GM19397 (cell line): Measurements from ENCODE around the gene TOP1.
"Not testable (repeated sequence)": the region's sequence is repeated elsewhere in the genome, so short reads cannot be mapped to it uniquely, and the experiment has no call there.

Experiments
- ATAC-seq: cut with Tn5 transposase; IDR thresholded peaks from one replicate; pipeline ENCODE4 v1.9.1; 2021; ENCODE audit warnings: mild to moderate bottlenecking, moderate library complexity; ENCODE audit not compliant: unreplicated experiment

Gene TOP1

DNA sequence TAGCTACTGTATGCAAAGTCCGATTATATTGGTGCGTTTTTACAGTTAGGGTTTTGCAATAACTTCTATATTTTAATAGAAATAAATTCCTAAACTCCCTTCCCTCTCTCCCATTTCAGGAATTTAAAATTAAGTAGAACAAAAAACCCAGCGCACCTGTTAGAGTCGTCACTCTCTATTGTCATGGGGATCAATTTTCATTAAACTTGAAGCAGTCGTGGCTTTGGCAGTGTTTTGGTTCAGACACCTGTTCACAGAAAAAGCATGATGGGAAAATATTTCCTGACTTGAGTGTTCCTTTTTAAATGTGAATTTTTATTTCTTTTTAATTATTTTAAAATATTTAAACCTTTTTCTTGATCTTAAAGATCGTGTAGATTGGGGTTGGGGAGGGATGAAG is 95.0 kb downstream of the TOP1 start:
- ATAC-seq: no peak

DNA sequence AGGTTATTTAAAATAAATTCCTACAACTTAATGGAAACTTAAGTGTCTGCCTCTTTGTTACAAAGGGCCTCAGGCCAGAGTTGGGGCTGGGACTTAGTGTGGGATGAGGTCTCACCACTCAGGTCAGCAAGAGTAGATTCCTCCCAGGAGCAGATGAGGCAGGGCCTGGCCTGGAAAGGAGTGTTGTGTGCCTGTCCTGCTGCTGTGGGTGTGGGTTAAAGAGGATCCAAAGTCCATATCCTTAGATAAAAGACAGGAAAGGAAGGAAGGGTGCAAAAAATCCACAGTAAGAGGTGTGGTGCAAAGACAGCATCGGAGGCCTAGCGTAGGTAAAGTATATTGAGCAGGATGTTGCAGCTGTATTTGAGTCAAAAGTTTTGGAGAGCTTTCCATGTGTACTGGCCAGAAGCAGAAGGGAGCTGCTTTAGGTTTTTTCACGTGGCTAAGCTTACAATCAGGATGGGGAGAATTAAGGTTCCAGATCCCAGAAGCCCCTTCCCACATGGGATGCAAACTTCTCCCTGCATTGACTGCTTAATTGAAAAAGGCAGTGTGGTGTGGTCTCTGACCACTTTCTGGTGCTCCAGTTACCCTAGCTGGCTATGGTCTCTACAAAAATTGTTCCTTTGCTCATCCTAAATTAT is 96.0 kb downstream of the TOP1 start:
- no peak for ATAC-seq

DNA sequence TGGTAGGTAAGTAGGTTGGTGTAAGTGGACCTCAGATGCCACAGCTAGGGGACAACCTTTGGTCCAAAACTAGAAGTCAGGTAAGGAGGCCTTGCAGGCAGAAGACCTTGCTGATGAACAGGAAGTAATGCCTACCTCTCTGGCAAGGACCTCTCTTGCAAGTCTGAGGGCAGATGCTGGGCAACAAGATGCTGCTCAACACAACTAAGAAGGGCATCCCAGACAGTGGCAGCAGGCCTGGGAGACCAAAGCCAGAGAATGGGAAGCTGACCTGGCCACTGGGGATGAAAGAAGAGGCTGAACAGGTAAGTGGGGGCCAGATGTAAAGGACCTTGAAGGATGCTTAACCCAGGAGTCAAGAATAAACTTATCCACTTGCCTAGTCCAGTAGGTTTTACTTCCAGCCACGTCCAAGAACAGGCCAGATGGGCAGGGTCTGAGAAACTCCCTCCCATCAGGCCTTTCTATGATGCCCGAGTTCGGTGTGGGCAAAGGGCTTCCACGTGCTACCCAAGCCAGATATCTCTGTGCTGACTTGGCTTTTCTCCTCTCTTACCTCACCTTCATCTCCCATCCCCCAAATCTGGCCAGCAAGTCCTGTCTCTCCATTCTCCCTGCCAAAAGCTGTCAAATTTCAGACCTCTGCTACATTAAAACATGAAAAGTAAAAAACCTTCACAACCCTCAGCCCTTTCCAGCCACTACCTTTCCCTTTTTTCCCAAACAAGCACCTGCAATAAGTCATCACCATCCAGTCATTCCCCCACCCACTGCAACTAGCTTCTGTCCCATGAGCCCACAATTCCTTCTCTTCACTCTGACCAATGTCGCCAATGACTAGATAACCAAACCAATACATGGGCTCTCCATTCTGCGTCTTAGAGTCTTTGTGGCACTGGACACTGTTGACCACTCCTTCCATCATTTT is 97.2 kb downstream of the TOP1 start:
- ATAC-seq: no peak

DNA sequence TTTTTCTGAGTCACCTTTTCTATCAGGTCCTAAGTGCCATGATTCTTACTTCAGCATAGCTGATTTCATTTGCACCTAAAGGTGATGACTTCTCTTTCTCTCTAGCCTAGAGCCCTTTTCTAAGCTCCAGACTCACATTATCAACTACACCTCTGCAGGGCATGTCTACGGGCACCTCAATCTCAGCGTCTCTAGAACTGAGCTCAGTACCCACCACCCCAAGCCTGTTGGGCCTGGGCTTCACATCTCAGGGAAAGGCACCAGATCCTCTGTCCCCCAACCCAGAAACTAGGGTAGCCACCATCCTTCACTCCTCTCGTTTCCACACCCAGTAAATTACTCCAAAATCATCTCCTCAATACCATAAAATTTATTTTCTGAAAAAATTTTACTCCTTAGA is 98.1 kb downstream of the TOP1 start:
- ATAC-seq: no peak

- ATAC-seq: not testable (repeated sequence)
Observed at GRCh38 chr20:41128317-41128716, 99.7 kb downstream of the TOP1 start.

GRCh38 chr20:41131594-41132387 is 103.2 kb downstream of the TOP1 start:
- no peak for ATAC-seq

GRCh38 chr20:41132388-41132775 is 103.8 kb downstream of the TOP1 start:
- ATAC-seq: not testable (repeated sequence)

GRCh38 chr20:41133709-41134361 is 105.2 kb downstream of the TOP1 start:
- no peak for ATAC-seq

DNA sequence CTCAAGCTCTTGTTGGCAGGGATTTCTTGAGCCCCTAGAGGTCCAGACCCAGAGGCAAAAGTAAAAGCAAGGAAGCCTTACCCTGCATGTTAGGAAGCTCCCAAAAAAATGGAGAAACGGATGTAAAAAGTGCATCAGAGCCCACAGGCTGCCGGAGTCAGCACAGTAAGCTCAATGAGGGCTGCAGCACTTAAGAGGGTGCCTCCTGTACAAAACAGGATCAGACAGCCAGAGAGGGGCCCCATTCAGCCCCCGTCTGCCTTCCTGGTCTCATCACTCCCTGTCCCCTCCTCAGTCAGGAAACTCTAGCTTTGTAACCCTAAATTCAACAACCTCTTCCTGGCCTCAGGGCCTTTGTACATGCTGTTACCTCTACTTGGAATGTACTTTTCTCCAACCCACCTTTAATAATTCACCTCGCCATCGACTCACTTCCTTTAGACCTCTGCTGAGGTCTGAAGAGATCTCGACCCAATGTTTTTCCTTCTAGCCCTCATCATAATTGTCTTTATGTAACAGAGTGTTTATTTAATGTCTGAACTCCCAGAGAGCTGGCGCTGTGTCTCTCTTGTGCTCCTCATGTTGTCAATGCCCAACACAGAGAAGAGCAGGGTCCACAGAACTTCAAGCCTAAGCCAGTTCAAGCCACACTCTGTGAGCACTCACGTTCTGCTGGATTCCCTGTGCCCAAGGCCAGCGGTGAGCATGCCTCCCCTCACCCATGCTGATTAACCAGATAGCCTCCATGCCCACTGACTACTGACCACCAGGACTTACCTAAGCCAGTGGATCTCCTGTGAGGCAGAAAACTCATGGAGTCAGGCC is 106.0 kb downstream of the TOP1 start:
- no peak for ATAC-seq

DNA sequence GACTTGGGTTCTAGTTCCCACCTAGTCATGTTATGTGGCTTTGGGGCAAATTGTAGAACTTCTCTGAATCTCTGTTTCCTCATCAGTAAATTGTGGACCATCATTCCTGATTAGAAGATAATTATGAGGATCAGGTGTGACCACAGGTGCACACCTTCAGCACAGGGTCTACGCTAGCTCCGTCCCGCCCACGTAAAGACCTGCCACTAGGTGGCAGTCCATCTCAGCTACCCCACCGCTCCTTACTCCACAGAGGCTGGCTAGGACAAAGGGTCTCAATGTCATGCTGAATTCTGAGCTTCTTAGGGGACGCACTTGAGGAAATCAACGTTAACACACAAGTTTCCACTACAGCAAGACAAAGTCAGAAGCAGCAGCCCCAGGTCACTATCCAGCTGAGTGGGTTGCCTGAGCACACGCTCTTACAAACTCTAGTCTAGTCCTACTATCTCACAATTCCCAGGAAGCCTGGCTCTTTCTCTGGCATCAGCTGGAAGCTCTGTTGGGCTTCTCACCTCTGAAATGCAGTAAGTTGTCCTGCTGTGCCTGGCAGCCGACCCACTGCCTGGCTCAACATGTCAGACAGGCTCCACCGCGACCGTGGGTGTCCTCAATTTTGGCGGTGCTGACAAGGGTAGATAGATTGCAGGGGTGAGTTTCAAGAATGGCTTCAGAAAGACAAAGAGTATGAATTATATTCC is 106.7 kb downstream of the TOP1 start:
- no peak for ATAC-seq

DNA sequence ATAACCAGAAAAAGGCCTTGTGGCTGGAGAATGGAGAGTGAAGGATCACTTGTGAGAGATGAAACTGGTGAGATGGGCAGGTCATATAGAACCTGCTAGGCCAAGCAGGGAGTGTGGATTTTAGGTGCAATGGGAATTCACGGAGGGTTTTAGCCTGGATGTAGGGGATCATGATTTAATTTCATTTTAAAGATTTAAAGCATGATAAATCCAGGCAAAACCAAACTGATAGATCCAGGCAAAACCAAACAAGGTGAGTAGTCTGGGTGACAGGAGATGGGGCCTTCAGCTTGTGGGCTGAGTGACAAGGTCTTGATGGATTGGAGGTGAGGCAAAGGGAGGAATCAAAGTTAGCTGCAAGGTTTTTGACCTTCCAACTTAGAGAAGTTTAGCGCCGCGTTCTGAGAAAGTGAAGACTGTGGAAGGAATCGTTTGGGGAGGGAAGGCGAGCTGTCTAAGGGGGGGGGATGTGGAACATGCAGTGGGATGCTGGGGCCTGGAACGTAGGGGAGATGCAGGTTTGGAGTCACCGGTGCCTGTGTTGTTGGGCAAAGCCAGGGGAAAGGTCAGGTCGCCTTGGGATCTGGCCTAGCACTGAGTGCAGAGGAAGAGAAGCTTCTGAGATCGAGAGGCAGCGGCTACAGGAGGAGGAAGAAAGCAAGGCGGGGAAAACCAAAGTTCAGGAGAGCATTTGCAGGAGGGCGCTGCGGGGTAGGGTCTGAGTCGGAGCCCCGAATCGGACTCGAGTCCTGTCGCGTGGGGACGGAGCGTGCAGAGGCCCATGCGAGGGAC is 107.5 kb downstream of the TOP1 start:
- no peak for ATAC-seq

DNA sequence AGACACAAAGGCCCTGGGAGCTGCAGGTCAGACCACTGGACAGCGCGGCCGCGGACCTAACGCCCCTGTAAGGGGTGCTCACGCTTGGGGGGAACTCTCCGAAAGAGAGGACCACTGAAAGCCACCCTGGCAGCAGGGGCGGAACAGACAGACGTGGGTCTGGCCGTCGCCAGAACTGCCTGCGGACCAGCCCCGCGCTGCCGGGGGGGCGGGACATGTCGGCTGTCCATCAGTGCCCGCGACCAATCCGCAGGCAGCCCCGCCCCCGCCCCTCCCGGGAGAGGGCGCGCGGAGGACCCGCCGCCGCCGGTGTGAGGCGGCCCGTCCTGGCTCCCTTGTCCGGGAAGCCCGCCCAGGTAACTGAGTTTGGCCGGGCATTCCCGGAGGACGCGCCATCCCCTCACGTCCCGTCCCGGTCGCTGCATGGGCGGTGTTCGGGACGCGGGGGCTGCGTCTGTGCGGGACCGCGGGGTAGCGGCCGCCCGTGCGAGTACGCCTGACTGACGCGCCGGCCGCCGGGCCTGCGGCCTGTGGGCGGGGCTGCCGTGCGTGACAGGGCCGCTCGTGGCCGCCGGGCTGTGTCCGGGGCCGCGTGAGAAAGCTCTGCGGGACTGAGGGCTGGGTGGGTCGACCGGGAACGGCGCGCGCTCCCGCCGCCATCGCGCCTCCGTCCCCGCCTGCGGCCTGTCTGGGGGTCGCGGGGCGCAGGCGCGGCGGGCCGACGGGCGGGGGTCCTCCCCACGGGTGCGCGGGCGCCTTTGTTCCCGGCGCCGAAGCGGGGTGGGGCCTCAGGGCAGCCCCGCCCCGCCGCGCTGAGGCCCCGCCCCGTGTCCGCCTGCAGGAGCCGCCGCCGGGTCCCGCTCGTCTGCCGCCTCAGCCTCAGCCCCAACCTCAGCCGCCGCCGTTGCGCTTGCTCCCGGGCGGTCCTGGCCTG is 108.3 kb downstream of the TOP1 start, which contains the start of gene PLCG1:
Gene PLCG1 (plus strand): TSS at position 864 of the 934 bp plus-strand sequence. CDS start 99 bp downstream, outside the sequence.
- ATAC-seq: peak; percentile 72

- ATAC-seq: peak; percentile 27
Observed at GRCh38 chr20:41137614-41138474, 109.2 kb downstream of the TOP1 start.

DNA sequence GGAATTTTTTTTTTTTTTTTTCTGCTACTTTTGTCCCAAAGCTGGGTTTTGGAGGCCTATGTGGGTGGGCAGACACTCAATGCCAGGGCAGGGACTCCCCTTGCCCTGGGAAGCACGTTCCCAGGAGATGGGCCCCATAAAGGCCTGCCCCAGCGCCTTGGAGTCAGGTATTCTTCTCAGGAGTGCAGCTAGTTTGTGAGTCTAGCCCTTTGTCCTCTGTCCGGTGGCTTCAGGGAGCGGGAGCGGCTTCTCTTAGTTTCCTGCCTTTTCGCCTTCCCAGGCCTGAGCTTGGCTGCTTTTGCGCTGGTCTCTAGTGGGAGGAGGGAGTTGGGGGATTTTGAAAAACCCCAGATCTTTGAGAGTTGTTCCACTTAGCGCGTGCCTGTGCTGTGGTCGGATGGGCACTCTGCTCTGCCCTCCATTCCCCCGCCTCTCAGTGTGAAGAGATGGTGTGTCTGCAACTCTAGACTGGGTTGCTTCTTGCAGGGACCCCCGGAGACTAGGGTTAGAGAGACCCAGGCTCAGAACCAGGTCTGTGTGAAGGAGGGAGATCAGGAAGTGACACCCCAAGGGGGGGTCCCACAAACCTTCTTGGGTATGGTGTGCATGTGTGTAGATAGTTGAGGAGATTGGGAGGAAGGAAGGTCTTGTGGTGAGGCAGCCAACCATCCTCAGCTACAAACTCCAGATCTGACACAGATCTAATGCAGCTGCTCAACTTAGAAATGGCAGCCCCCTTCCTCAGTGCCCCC is 110.0 kb downstream of the TOP1 start:
- ATAC-seq: no peak

GRCh38 chr20:41139227-41140093 is 110.8 kb downstream of the TOP1 start:
- ATAC-seq: no peak
